ENCODE results near the gene HS3ST4.
"Not testable (repeated sequence)": the region's sequence is repeated elsewhere in the genome, so short reads cannot be mapped to it uniquely, and the experiment has no call there.

GRCh38 chr16:26032661-26033060 lies 340.9 kb downstream of the HS3ST4 start:
- TF ChIP-seq CTCF (IDR thresholded peaks at IDR 0.05); REST (IDR thresholded peaks at IDR 0.05; ENCODE audit: insufficient read depth in 1 of 2, low read depth in 2 of 2, low read length in 1 of 2): not testable (repeated sequence)

All from Panc1 (cell line).